ENCODE measurements around the gene NANOGP8.

GRCh38 chr15:35064576-35065190, 20.4 kb downstream of the NANOGP8 start:
- TF ChIP-seq CTCF (IDR thresholded peaks at IDR 0.05) (no peak), POLR2A (IDR thresholded peaks at IDR 0.05) (no peak)
